K562 (cell line): ENCODE data around the gene TGM5. TPM values are rescaled to one million over a fixed set of nuclear protein-coding genes. Genes with fewer than 3 reads are reported as not detected.
A peak's percentile ranks its signal among the peaks of the same experiment; 100 is the strongest.

Experiments used
- ARID2 ChIP-seq: fragments of 450-650 bp; IDR thresholded peaks from 2 replicates; pipeline ENCODE4 v1.6.1; 2017; ENCODE audit warnings: antibody characterized with exemption, mild to moderate bottlenecking
- ATF7 ChIP-seq: fragments of 450-650 bp; IDR thresholded peaks from 2 replicates; pipeline ENCODE4 v1.7.1; 2014; ENCODE audit warnings: mild to moderate bottlenecking, moderate library complexity
- BRCA1 ChIP-seq, 2 experiments: fragments of 450-650 bp in 1 of 2; sonication (generic) in 1 of 2; formaldehyde crosslinking in 1 of 2; IDR thresholded peaks; 2 replicates each; pipeline versions ENCODE4 v1.5.0 to v1.6.1; 2017 to 2020; ENCODE audit warnings: mild to moderate bottlenecking in 1 of 2, missing genetic modification reagents in 1 of 2
- CTCF ChIP-seq, 3 experiments: IDR thresholded peaks in 2 of 3; conservative IDR thresholded peaks in 1 of 3; 2 replicates each; pipeline ENCODE4 v1.5.1; 2011 to 2012; ENCODE audit warnings: low read length in 3 of 3, mild to moderate bottlenecking in 3 of 3, control low read depth in 2 of 3, improper control_type of control experiment in 1 of 3, inconsistent platforms in 1 of 3, low read depth in 1 of 3, mixed read lengths in 1 of 3, moderate library complexity in 1 of 3; ENCODE audit not compliant: insufficient read depth in 2 of 3
- CTCFL ChIP-seq: IDR thresholded peaks from 2 replicates; pipeline ENCODE4 v1.6.1; 2011; ENCODE audit warnings: borderline replicate concordance, low read depth, mild to moderate bottlenecking, moderate library complexity, low read length; ENCODE audit not compliant: insufficient read depth, poor library complexity, severe bottlenecking
- DEAF1 ChIP-seq: fragments of 450-650 bp; formaldehyde crosslinking; IDR thresholded peaks from 2 replicates; pipeline ENCODE4 v1.4.0; 2020; ENCODE audit warnings: mild to moderate bottlenecking, moderate library complexity
- EHMT2 ChIP-seq: fragments of 450-650 bp; IDR thresholded peaks from 2 replicates; pipeline ENCODE4 v1.6.1; 2018; ENCODE audit warnings: antibody characterized with exemption
- GTF3C2 ChIP-seq: IDR thresholded peaks from 3 replicates; pipeline ENCODE4 v1.6.1; 2011; ENCODE audit warnings: borderline replicate concordance, mild to moderate bottlenecking, moderate library complexity; ENCODE audit not compliant: insufficient read length; ENCODE audit errors: extremely low read depth
- MTA3 ChIP-seq: fragments of 450-650 bp; formaldehyde crosslinking; IDR thresholded peaks from 2 replicates; pipeline ENCODE4 v1.6.1; 2017; ENCODE audit warnings: mild to moderate bottlenecking, borderline replicate concordance
- RAD21 ChIP-seq, 2 experiments: fragments of 250-450 bp in 1 of 2; fragments of 450-650 bp in 1 of 2; sonication (Bioruptor Pico) in 1 of 2; formaldehyde crosslinking in 1 of 2; IDR thresholded peaks in 1 of 2; conservative IDR thresholded peaks in 1 of 2; 2 replicates each; pipeline versions ENCODE4 v1.4.0 to v1.8.0; 2020 to 2022; ENCODE audit warnings: mild to moderate bottlenecking in 2 of 2, moderate library complexity in 1 of 2
- SMC3 ChIP-seq: conservative IDR thresholded peaks from 2 replicates; pipeline ENCODE4 v1.6.1; 2011; ENCODE audit warnings: low read depth, low read length, improper control_type of control experiment; ENCODE audit not compliant: insufficient read depth
- ZBTB33 ChIP-seq: sonication (generic); formaldehyde crosslinking; IDR thresholded peaks from 2 replicates; pipeline ENCODE4 v1.8.1; 2023; ENCODE audit warnings: mild to moderate bottlenecking, missing genetic modification reagents
- ZNF124 ChIP-seq: sonication (generic); formaldehyde crosslinking; IDR thresholded peaks from 2 replicates; pipeline ENCODE4 v1.8.1; 2022; ENCODE audit warnings: missing genetic modification reagents
- ZNF184 ChIP-seq: sonication (generic); formaldehyde crosslinking; IDR thresholded peaks from 2 replicates; pipeline ENCODE4 v1.5.0; 2020; ENCODE audit warnings: missing genetic modification reagents
- ZNF408 ChIP-seq: fragments of 250-450 bp; sonication (Bioruptor Pico); IDR thresholded peaks from 2 replicates; pipeline ENCODE4 v1.4.0; 2020; ENCODE audit warnings: low read depth, mild to moderate bottlenecking, moderate library complexity
- polyA plus RNA-seq, 8 experiments: library from polyadenylated mRNA; depleted of rRNA in 4 of 8; stranded (reverse) in 5 of 8; unstranded in 3 of 8; fragments of >200 nt; fragmentation: Nextera tagmentation in 2 of 8; fragmentation: Illumina TruSeq in 1 of 8; extraction: Ambion mirVana in 2 of 8; extraction: Trizol in 1 of 8; gene quantifications; 2 replicates each; pipeline versions ENCODE4 v1.2.1 to v1.2.3, GENCODE V29; 2011 to 2014; ENCODE audit warnings: inconsistent platforms in 1 of 8, missing spikeins in 1 of 8
- total RNA-seq, 7 experiments: library from RNA; depleted of rRNA in 6 of 7; stranded (reverse); fragments of >200 nt in 6 of 7; fragmentation: Illumina TruSeq in 2 of 7; extraction: Trizol in 2 of 7; gene quantifications; 2 replicates each; pipeline versions ENCODE4 v1.2.1 to v1.2.3, GENCODE V29; 2011 to 2021; ENCODE audit warnings: low replicate concordance in 1 of 7

The TGM5 gene
- total and polyA plus RNA-seq, 9 of the 15 experiments (the other 6 are each of a cell fraction or from before 2014, with no cell fraction given): 0.03 to 0.10 (median 0.07) TPM; not detected in 6

GRCh38 chr15:43225201-43225949 is 41.4 kb downstream of the TGM5 start (continued):
- TF ChIP-seq CTCFL (peak; percentile 56), ZBTB33 (CRISPR knock-in tag) (peak; percentile 48; the same call in 1 of the 2 replicates), ATF7 (no peak), MTA3 (0 out of 2 replicates have a peak, but pooled peaks have one; percentile 56), RAD21 (CRISPR knock-in tag; conservative IDR thresholded peaks at IDR 0.05 in 1 of 2, IDR thresholded peaks at IDR 0.05 in 1 of 2) (peak; percentile 81 to 95), EHMT2 (0 out of 2 replicates have a peak, but pooled peaks have one; percentile 42), ZNF124 (CRISPR knock-in tag) (no peak), ZNF184 (no peak), SMC3 (peak; percentile 61), BRCA1 (IDR thresholded peaks at IDR 0.05) (no peak), BRCA1 (CRISPR knock-in tag; IDR thresholded peaks at IDR 0.05) (no peak), ZNF408 (CRISPR knock-in tag) (no peak), GTF3C2 (no peak), ARID2 (peak; percentile 79), CTCF (IDR thresholded peaks at IDR 0.05 in 2 of 3, conservative IDR thresholded peaks at IDR 0.05 in 1 of 3; ENCODE audit: insufficient read depth in 2 of 3, low read depth in 1 of 3, low read length in 3 of 3) (peak; percentile 70 to 82 (median 81)), DEAF1 (CRISPR knock-in tag) (peak; percentile 69)
